B cell (primary cell): ENCODE results near the gene NR6A1. TPM values are rescaled to one million over a fixed set of nuclear protein-coding genes. Genes with fewer than 3 reads are reported as not detected.

Source experiments
- ATAC-seq: fragments of 200-7000 bp; cut with Tn5 transposase; one replicate; pipeline ENCODE4 v1.10.0; 2021; ENCODE audit warnings: low read depth, mild to moderate bottlenecking, moderate number of reproducible peaks, moderate library complexity
- CTCF ChIA-PET: fragments of 350-600 bp; sonication (Branson Sonifier 250); formaldehyde crosslinking; loops from one replicate; lab custom pipeline; 2021; ENCODE audit warnings: antibody characterized with exemption, inconsistent platforms; lab: Charles Lee
- POLR2A ChIA-PET: fragments of 350-600 bp; sonication (Branson Sonifier 250); formaldehyde crosslinking; loops from one replicate; lab custom pipeline; 2021; ENCODE audit warnings: antibody characterized with exemption; lab: Charles Lee
- DNase-seq: peaks from one replicate; pipeline ENCODE4 v3.0.0; 2013
- H2AFZ ChIP-seq: 2 replicates; pipeline ENCODE4 v1.6.1; 2012; ENCODE audit warnings: mild to moderate bottlenecking, low read depth, low read length; ENCODE audit not compliant: insufficient read depth, poor library complexity, severe bottlenecking
- H3K27ac ChIP-seq, 2 donors: 1 replicate in 1 of 2; 2 replicates in 1 of 2; pipeline ENCODE4 v1.5.1; 2012 to 2013; ENCODE audit warnings: low read length in 2 of 2, mild to moderate bottlenecking in 2 of 2, moderate library complexity in 1 of 2
- H3K27me3 ChIP-seq, 4 experiments: fragments of 200-600 bp in 1 of 4; sonication (generic) in 1 of 4; replicated peaks in 1 of 4; 1 replicate in 2 of 4; 2 replicates in 2 of 4; pipeline versions ENCODE4 v1.6.1 to v1.7.0; 2013 to 2016; ENCODE audit warnings: low read length in 3 of 4, mild to moderate bottlenecking in 2 of 4, mixed read lengths in 1 of 4, moderate library complexity in 1 of 4; ENCODE audit not compliant: insufficient read depth in 4 of 4, control insufficient read depth in 3 of 4; ENCODE audit errors: control extremely low read depth in 1 of 4
- H3K36me3 ChIP-seq, 2 experiments: replicated peaks in 1 of 2; 1 replicate in 1 of 2; 2 replicates in 1 of 2; pipeline versions ENCODE4 v1.6.1 to v1.7.1; 2013; ENCODE audit warnings: low read length in 1 of 2; ENCODE audit not compliant: insufficient read depth in 2 of 2, control insufficient read depth in 1 of 2; ENCODE audit errors: control extremely low read depth in 1 of 2, extremely low read depth in 1 of 2
- H3K4me1 ChIP-seq, 2 donors: fragments of 200-600 bp in 1 of 2; sonication (generic) in 1 of 2; 1 replicate in 1 of 2; 2 replicates in 1 of 2; pipeline versions ENCODE4 v1.5.1 to v1.6.1; 2013 to 2017; ENCODE audit warnings: low read length in 2 of 2; ENCODE audit not compliant: control insufficient read depth in 2 of 2, insufficient read depth in 2 of 2
- H3K4me2 ChIP-seq: replicated peaks from 2 replicates; pipeline ENCODE3; 2012; ENCODE audit warnings: mild to moderate bottlenecking, low read depth, low read length; ENCODE audit not compliant: poor library complexity, severe bottlenecking
- H3K4me3 ChIP-seq, 5 experiments: fragments of 200-600 bp in 1 of 5; sonication (generic) in 1 of 5; 1 replicate in 3 of 5; 2 replicates in 2 of 5; pipeline versions ENCODE4 v1.5.1 to v1.7.0; 2011 to 2016; ENCODE audit warnings: low read length in 4 of 5, mild to moderate bottlenecking in 4 of 5, low read depth in 2 of 5, control low read depth in 1 of 5, moderate library complexity in 1 of 5; ENCODE audit not compliant: insufficient read depth in 1 of 5; ENCODE audit errors: control extremely low read depth in 1 of 5, extremely low read depth in 1 of 5
- H3K79me2 ChIP-seq: fragments of 200-600 bp; sonication (generic); one replicate; pipeline ENCODE4 v1.6.0; 2016; ENCODE audit warnings: low read length; ENCODE audit not compliant: control insufficient read depth, insufficient read depth
- H3K9ac ChIP-seq: fragments of 200-600 bp; sonication (generic); 2 replicates; pipeline ENCODE4 v1.6.1; 2017; ENCODE audit warnings: mild to moderate bottlenecking, low read length, moderate library complexity
- H3K9me3 ChIP-seq, 3 donors: one replicate each; pipeline versions ENCODE4 v1.6.1 to v1.7.1; 2013; ENCODE audit warnings: low read length in 2 of 3; ENCODE audit not compliant: control insufficient read depth in 2 of 3, insufficient read depth in 1 of 3; ENCODE audit errors: control extremely low read depth in 1 of 3
- H4K20me1 ChIP-seq: 2 replicates; pipeline ENCODE4 v1.6.0; 2012; ENCODE audit warnings: mild to moderate bottlenecking, low read length; ENCODE audit not compliant: insufficient read depth, control insufficient read depth, poor library complexity, severe bottlenecking
- H3K27ac Mint-ChIP-seq: one replicate; pipeline ENCODE4 v1.8.0; 2021; ENCODE audit warnings: mixed read lengths
- H3K27me3 Mint-ChIP-seq: one replicate; pipeline ENCODE4 v1.8.0; 2021; ENCODE audit warnings: mixed read lengths
- H3K4me1 Mint-ChIP-seq: one replicate; pipeline ENCODE4 v1.8.0; 2021; ENCODE audit warnings: mixed read lengths
- H3K4me3 Mint-ChIP-seq: one replicate; pipeline ENCODE4 v1.8.0; 2021; ENCODE audit warnings: mixed read lengths
- H3K9me3 Mint-ChIP-seq: one replicate; pipeline ENCODE4 v1.8.0; 2022; ENCODE audit warnings: mixed read lengths; ENCODE audit not compliant: insufficient read depth
- EZH2 ChIP-seq: IDR thresholded peaks from 2 replicates; pipeline ENCODE4 v1.6.1; 2012; ENCODE audit warnings: borderline replicate concordance, low read depth, mild to moderate bottlenecking, moderate library complexity, low read length; ENCODE audit not compliant: insufficient read depth, poor library complexity, severe bottlenecking
- WGBS: methylation state at CpG from one replicate; pipeline ENCODE4 v1.1.5; 2013; ENCODE audit warnings: missing lambda C conversion rate; ENCODE audit not compliant: insufficient coverage; 5-methylcytosine and 5-hydroxymethylcytosine counted together
- intact Hi-C: fragments of 100-400 bp; cut with micrococcal nuclease; formaldehyde crosslinking; loops from one replicate; pipeline ENCODE4 v1.10.0; 2022
- polyA plus RNA-seq: library from polyadenylated mRNA; depleted of rRNA; stranded (reverse); fragments of >200 nt; gene quantifications from 2 replicates; pipeline ENCODE4 v1.2.3, GENCODE V29; 2012
- total RNA-seq, 2 donors: library from RNA; stranded (reverse); fragments of 120-200 nt in 1 of 2; gene quantifications; 1 replicate in 1 of 2; 2 replicates in 1 of 2; pipeline versions ENCODE4 v1.2.3 to v1.2.4, GENCODE V29; 2013 to 2022
- TF ChIP-seq, protein P1 (sequence below): fragments of 200-600 bp; IDR thresholded peaks from one replicate; pipeline ENCODE4 v1.8.0; 2022; ENCODE audit warnings: antibody characterized with exemption, mild to moderate bottlenecking

Gene NR6A1
- total and polyA plus RNA-seq, 2 donors (not counting 1 experiment from before 2014, with no cell fraction given) = 0.09 to 0.67 TPM

GRCh38 chr9:124781967-124782660, 11.0 kb upstream of the NR6A1 start:
- Histone ChIP-seq H3K36me3 (no peaks in the 10 kb centered on the region), H3K9ac (no peak overlapping the region), H3K9me3 (peaks cover 0 to 6% (median 0%) of the 10 kb centered on the region in 3 donors), H3K4me2 (no peak overlapping the region), H3K27ac (no peak overlapping the region), H3K79me2 (no peaks in the 10 kb centered on the region), H3K4me1 (peaks cover 5 to 6% of the 10 kb centered on the region in 2 donors), H4K20me1 (no peaks in the 10 kb centered on the region), H2AFZ (no peak overlapping the region), H3K4me3 (no peak overlapping the region), H3K27me3 (peaks cover 0 to 8% (median 3%) of the 10 kb centered on the region in 4 experiments)
- Mint-ChIP-seq H3K9me3 (no peaks in the 10 kb centered on the region), H3K4me3 (no peak overlapping the region), H3K27ac (no peak overlapping the region), H3K27me3 (no peaks in the 10 kb centered on the region), H3K4me1 (peaks cover 4% of the 10 kb centered on the region)
- CTCF ChIA-PET = interaction anchor here (0.6 to 1.5 kb wide), 3 partner anchors 9 to 72 kb away, joined by 3 to 5 read pairs (median 4); partner anchors contain the start of gene WDR38
- 90% methylated on average over 3 of the region's 3 CpGs for WGBS
- intact Hi-C loops = no loop called here
- TF ChIP-seq EZH2 = no peak
- TF ChIP-seq, protein P1, sequence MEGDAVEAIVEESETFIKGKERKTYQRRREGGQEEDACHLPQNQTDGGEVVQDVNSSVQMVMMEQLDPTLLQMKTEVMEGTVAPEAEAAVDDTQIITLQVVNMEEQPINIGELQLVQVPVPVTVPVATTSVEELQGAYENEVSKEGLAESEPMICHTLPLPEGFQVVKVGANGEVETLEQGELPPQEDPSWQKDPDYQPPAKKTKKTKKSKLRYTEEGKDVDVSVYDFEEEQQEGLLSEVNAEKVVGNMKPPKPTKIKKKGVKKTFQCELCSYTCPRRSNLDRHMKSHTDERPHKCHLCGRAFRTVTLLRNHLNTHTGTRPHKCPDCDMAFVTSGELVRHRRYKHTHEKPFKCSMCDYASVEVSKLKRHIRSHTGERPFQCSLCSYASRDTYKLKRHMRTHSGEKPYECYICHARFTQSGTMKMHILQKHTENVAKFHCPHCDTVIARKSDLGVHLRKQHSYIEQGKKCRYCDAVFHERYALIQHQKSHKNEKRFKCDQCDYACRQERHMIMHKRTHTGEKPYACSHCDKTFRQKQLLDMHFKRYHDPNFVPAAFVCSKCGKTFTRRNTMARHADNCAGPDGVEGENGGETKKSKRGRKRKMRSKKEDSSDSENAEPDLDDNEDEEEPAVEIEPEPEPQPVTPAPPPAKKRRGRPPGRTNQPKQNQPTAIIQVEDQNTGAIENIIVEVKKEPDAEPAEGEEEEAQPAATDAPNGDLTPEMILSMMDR = no peak
- ATAC-seq (no peak), DNase-seq (no peak)
- POLR2A ChIA-PET = interaction anchor here (0.6 to 0.7 kb wide), 2 partner anchors 11 to 1492 kb away, joined by 3 read pairs; no protein-coding TSS in a partner anchor

DNA sequence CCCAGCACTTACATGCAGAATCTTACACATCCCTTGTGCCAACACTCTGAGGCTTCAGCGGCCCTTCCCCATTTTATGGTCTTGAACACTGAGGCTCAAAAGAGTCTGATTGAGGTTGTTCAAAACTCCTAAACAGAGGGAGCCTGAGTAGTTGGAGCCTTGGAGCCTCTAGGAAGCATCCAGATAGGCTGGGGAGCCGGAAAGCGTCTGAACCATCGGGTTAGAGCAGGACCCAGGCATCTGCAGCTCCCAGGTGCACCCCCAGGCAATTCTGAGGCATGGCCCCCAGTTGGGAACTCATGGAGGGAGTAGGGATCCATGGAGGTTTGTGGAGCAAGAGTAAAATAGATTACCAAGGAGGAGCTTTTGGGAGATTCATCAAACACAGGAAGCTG, 9.6 kb upstream of the NR6A1 start:
- Mint-ChIP-seq H3K27me3 (peaks cover 8% of the 10 kb centered on the region), H3K4me1 (peaks cover 13% of the 10 kb centered on the region), H3K4me3 (no peak overlapping the region), H3K27ac (no peak overlapping the region), H3K9me3 (no peaks in the 10 kb centered on the region)
- Histone ChIP-seq H3K4me3 (no peak overlapping the region), H3K9ac (no peak overlapping the region), H3K4me1 (peaks cover 14 to 17% of the 10 kb centered on the region in 2 donors), H4K20me1 (no peaks in the 10 kb centered on the region), H3K27me3 (peaks cover 0 to 18% (median 11%) of the 10 kb centered on the region in 4 experiments), H3K4me2 (no peak overlapping the region), H3K9me3 (peaks cover 0 to 9% (median 0%) of the 10 kb centered on the region in 3 donors), H3K36me3 (no peaks in the 10 kb centered on the region), H2AFZ (no peak overlapping the region), H3K79me2 (no peaks in the 10 kb centered on the region), H3K27ac (no peak overlapping the region)
- TF ChIP-seq EZH2 = no peak
- TF ChIP-seq, protein P1 = no peak
- no peak for DNase-seq
- 100% methylated on average over 1 of the region's 4 CpGs for WGBS
- intact Hi-C loops = no loop called here
- ChIA-PET POLR2A (no interaction called here), CTCF (no interaction called here)
- no peak for ATAC-seq
